ENCODE results near the gene GLIS1. TPM values are rescaled to one million over a fixed set of nuclear protein-coding genes. Genes with fewer than 3 reads are reported as not detected.
"Not testable (repeated sequence)": the region's sequence is repeated elsewhere in the genome, so short reads cannot be mapped to it uniquely, and the experiment has no call there.

The GLIS1 gene
- total RNA-seq, 1 experiment from 2014 or later, result 1.7 TPM

- Histone ChIP-seq H4K20me1 (ENCODE audit: low read length) (no peaks in the 10 kb centered on the region), H3F3A (ENCODE audit: low read length, unreplicated experiment) (no peaks in the 10 kb centered on the region), H3K9ac (ENCODE audit: low read length) (no peak overlapping the region), H2AFZ (ENCODE audit: low read length) (no peak overlapping the region), H3K9me2 (replicated peaks; ENCODE audit: low read length) (no peaks in the 10 kb centered on the region), H3K9me3 (ENCODE audit: low read length) (no peaks in the 10 kb centered on the region), H3K4me2 (ENCODE audit: low read length) (no peak overlapping the region), H3K4me3 (ENCODE audit: low read length) (no peak overlapping the region), H3K79me2 (ENCODE audit: low read length) (no peaks in the 10 kb centered on the region), H3K4me1 (ENCODE audit: insufficient read depth, low read length) (no peaks in the 10 kb centered on the region), H3K36me3 (ENCODE audit: low read depth, low read length) (no peaks in the 10 kb centered on the region), H3K27me3 (ENCODE audit: low read length) (no peaks in the 10 kb centered on the region), H3K27ac (ENCODE audit: low read length) (no peak overlapping the region)
- no TSS peak for BruUV-seq (replicated peaks)
- no peak for TF ChIP-seq CTCF (conservative IDR thresholded peaks at IDR 0.05; ENCODE audit: low read depth, low read length)
- no peak for TF ChIP-seq EZH2phosphoT487 (IDR thresholded peaks at IDR 0.05; ENCODE audit: borderline replicate concordance, low read length)
- TF ChIP-seq EZH2 (IDR thresholded peaks at IDR 0.05; ENCODE audit: low read length, unreplicated experiment), result no peak
- CTCF ChIA-PET, result no interaction called here
- ATAC-seq, result no peak
- intact Hi-C loops (cut with micrococcal nuclease), result no loop called here
- no peak for DNase-seq
- POLR2A ChIA-PET (ENCODE audit: unreplicated experiment), result no interaction called here
Observed at GRCh38 chr1:53652441-53653199, 86.3 kb downstream of the GLIS1 start.

GRCh38 chr1:53651356-53651755 is 87.6 kb downstream of the GLIS1 start:
- Histone ChIP-seq H3K9me2 (replicated peaks; ENCODE audit: low read length) (no peaks in the 10 kb centered on the region), H3K27me3 (ENCODE audit: low read length) (no peaks in the 10 kb centered on the region), H4K20me1 (ENCODE audit: low read length) (no peaks in the 10 kb centered on the region), H3K4me3 (ENCODE audit: low read length) (no peak overlapping the region), H3K27ac (ENCODE audit: low read length) (no peak overlapping the region), H3K4me1 (ENCODE audit: insufficient read depth, low read length) (no peaks in the 10 kb centered on the region), H3K36me3 (ENCODE audit: low read depth, low read length) (no peaks in the 10 kb centered on the region), H3K9me3 (ENCODE audit: low read length) (no peaks in the 10 kb centered on the region), H3K79me2 (ENCODE audit: low read length) (no peaks in the 10 kb centered on the region), H2AFZ (ENCODE audit: low read length) (no peak overlapping the region), H3K4me2 (ENCODE audit: low read length) (no peak overlapping the region), H3F3A (ENCODE audit: low read length, unreplicated experiment) (no peaks in the 10 kb centered on the region), H3K9ac (ENCODE audit: low read length) (no peak overlapping the region)
- TF ChIP-seq EZH2 (IDR thresholded peaks at IDR 0.05; ENCODE audit: low read length, unreplicated experiment) (no peak), CTCF (conservative IDR thresholded peaks at IDR 0.05; ENCODE audit: low read depth, low read length) (no peak), EZH2phosphoT487 (IDR thresholded peaks at IDR 0.05; ENCODE audit: borderline replicate concordance, low read length) (no peak)
- intact Hi-C loops (cut with micrococcal nuclease), result no loop called here
- POLR2A ChIA-PET (ENCODE audit: unreplicated experiment), result no interaction called here
- no peak for ATAC-seq
- BruUV-seq (replicated peaks), result no TSS peak
- no peak for DNase-seq
- CTCF ChIA-PET, result no interaction called here

GRCh38 chr1:53648516-53648915 is 90.4 kb downstream of the GLIS1 start:
- BruUV-seq (replicated peaks), result no TSS peak
- Histone ChIP-seq H3K27me3 (ENCODE audit: low read length) (no peaks in the 10 kb centered on the region), H3K9ac (ENCODE audit: low read length) (no peak overlapping the region), H3F3A (ENCODE audit: low read length, unreplicated experiment) (no peaks in the 10 kb centered on the region), H3K79me2 (ENCODE audit: low read length) (no peaks in the 10 kb centered on the region), H3K9me3 (ENCODE audit: low read length) (no peaks in the 10 kb centered on the region), H3K4me1 (ENCODE audit: insufficient read depth, low read length) (no peaks in the 10 kb centered on the region), H2AFZ (ENCODE audit: low read length) (no peak overlapping the region), H3K27ac (ENCODE audit: low read length) (no peak overlapping the region), H3K36me3 (ENCODE audit: low read depth, low read length) (no peaks in the 10 kb centered on the region), H3K9me2 (replicated peaks; ENCODE audit: low read length) (no peaks in the 10 kb centered on the region), H3K4me2 (ENCODE audit: low read length) (no peak overlapping the region), H4K20me1 (ENCODE audit: low read length) (no peaks in the 10 kb centered on the region), H3K4me3 (ENCODE audit: low read length) (no peak overlapping the region)
- intact Hi-C loops (cut with micrococcal nuclease), result no loop called here
- ChIA-PET CTCF (no interaction called here), POLR2A (ENCODE audit: unreplicated experiment) (no interaction called here)
- DNase-seq (no peak), ATAC-seq (no peak)
- TF ChIP-seq EZH2 (IDR thresholded peaks at IDR 0.05; ENCODE audit: low read length, unreplicated experiment), result no peak
- TF ChIP-seq EZH2phosphoT487 (IDR thresholded peaks at IDR 0.05; ENCODE audit: borderline replicate concordance, low read length), result no peak
- no peak for TF ChIP-seq CTCF (conservative IDR thresholded peaks at IDR 0.05; ENCODE audit: low read depth, low read length)

GRCh38 chr1:53647915-53648314 is 91.0 kb downstream of the GLIS1 start:
- DNase-seq; H3K4me2 ChIP-seq (ENCODE audit: low read length); H3K9ac ChIP-seq (ENCODE audit: low read length); H3K36me3 ChIP-seq (ENCODE audit: low read depth, low read length); H4K20me1 ChIP-seq (ENCODE audit: low read length); CTCF ChIA-PET; BruUV-seq (replicated peaks); H3K4me1 ChIP-seq (ENCODE audit: insufficient read depth, low read length); ATAC-seq; H3K4me3 ChIP-seq (ENCODE audit: low read length); H3F3A ChIP-seq (ENCODE audit: low read length, unreplicated experiment); H3K27me3 ChIP-seq (ENCODE audit: low read length); H3K79me2 ChIP-seq (ENCODE audit: low read length); H2AFZ ChIP-seq (ENCODE audit: low read length); H3K9me3 ChIP-seq (ENCODE audit: low read length); intact Hi-C loops (cut with micrococcal nuclease); H3K27ac ChIP-seq (ENCODE audit: low read length); H3K9me2 ChIP-seq (replicated peaks; ENCODE audit: low read length); POLR2A ChIA-PET (ENCODE audit: unreplicated experiment): not testable (repeated sequence)
